Measurements from ENCODE around the gene LRMDA. TPM values are rescaled to one million over a fixed set of nuclear protein-coding genes. Genes with fewer than 3 reads are reported as not detected.

LRMDA gene
- total and polyA plus RNA-seq, 12 donors: 30.7 to 132 (median 78.1) TPM

GRCh38 chr10:75939541-75939940, 508.1 kb downstream of the LRMDA start:
- Histone ChIP-seq H3K9me3 (replicated peaks in 1 of 3) (peaks cover 0 to 7% (median 0%) of the 10 kb centered on the region in 3 donors), H3K4me1 (replicated peaks in 1 of 2) (peaks cover 0 to 5% of the 10 kb centered on the region in 2 donors), H3K36me3 (replicated peaks in 1 of 2) (no peaks in the 10 kb centered on the region), H3K27me3 (no peaks in the 10 kb centered on the region), H3K4me3 (no peak overlapping the region), H3K27ac (no peak overlapping the region)
- TF ChIP-seq CTCF (IDR thresholded peaks at IDR 0.05) (no peak), POLR2A (IDR thresholded peaks at IDR 0.05) (no peak)
- DNase-seq: no peak
- intact Hi-C loops (cut with DNase I): no loop called here
- WGBS, 4 donors: 81 to 91% (median 88%) methylated on average over 3 of the region's 3 CpGs

GRCh38 chr10:75940742-75941141, 509.3 kb downstream of the LRMDA start:
- WGBS, 4 donors: 95 to 99% (median 98%) methylated on average over 5 of the region's 5 CpGs
- H3K27ac ChIP-seq: no peak overlapping the region
- H3K4me3 ChIP-seq: no peak overlapping the region
- no peaks in the 10 kb centered on the region for H3K36me3 ChIP-seq (replicated peaks in 1 of 2)
- H3K4me1 ChIP-seq (replicated peaks in 1 of 2): peaks cover 0 to 5% of the 10 kb centered on the region in 2 donors
- DNase-seq: no peak
- H3K27me3 ChIP-seq: no peaks in the 10 kb centered on the region
- peaks cover 0 to 7% (median 0%) of the 10 kb centered on the region in 3 donors for H3K9me3 ChIP-seq (replicated peaks in 1 of 3)
- no peak for TF ChIP-seq POLR2A (IDR thresholded peaks at IDR 0.05)
- TF ChIP-seq CTCF (IDR thresholded peaks at IDR 0.05): no peak
- intact Hi-C loops (cut with DNase I): no loop called here

- H3K27ac ChIP-seq: no peak overlapping the region
- H3K4me1 ChIP-seq (replicated peaks in 1 of 2): peaks cover 0 to 5% of the 10 kb centered on the region in 2 donors
- peaks cover 0 to 7% (median 0%) of the 10 kb centered on the region in 3 donors for H3K9me3 ChIP-seq (replicated peaks in 1 of 3)
- 82 to 88% (median 86%) methylated on average over 9 of the region's 9 CpGs for WGBS, 4 donors
- DNase-seq: no peak
- no peak for TF ChIP-seq CTCF (IDR thresholded peaks at IDR 0.05)
- no peak for TF ChIP-seq POLR2A (IDR thresholded peaks at IDR 0.05)
- no peak overlapping the region for H3K4me3 ChIP-seq
- no peaks in the 10 kb centered on the region for H3K36me3 ChIP-seq (replicated peaks in 1 of 2)
- H3K27me3 ChIP-seq: no peaks in the 10 kb centered on the region
- intact Hi-C loops (cut with DNase I): no loop called here
These were observed 509.9 kb downstream of the LRMDA start for GRCh38 chr10:75941223-75941801.

GRCh38 chr10:75944061-75944460, 512.6 kb downstream of the LRMDA start:
- 92 to 94% (median 93%) methylated on average over 2 of the region's 2 CpGs for WGBS, 4 donors
- no peak for DNase-seq
- intact Hi-C loops (cut with DNase I): no loop called here

More at GRCh38 chr10:75944061-75944460, 512.6 kb downstream of the LRMDA start:
- Histone ChIP-seq H3K4me1 (replicated peaks in 1 of 2) (no peaks in the 10 kb centered on the region), H3K9me3 (replicated peaks in 1 of 3) (peaks cover 0 to 7% (median 0%) of the 10 kb centered on the region in 3 donors), H3K36me3 (replicated peaks in 1 of 2) (no peaks in the 10 kb centered on the region), H3K4me3 (no peak overlapping the region), H3K27ac (no peak overlapping the region), H3K27me3 (no peaks in the 10 kb centered on the region)
- no peak for TF ChIP-seq CTCF (IDR thresholded peaks at IDR 0.05)
- TF ChIP-seq POLR2A (IDR thresholded peaks at IDR 0.05): no peak

All from adrenal gland (tissue), 12 donors.